HEK293T (cell line): ENCODE measurements around the gene ZFYVE19.

ENCODE experiments used
- CTCF ChIA-PET: fragments of 350-600 bp; formaldehyde crosslinking; extraction: SDS; loops from one replicate; lab custom pipeline; 2021; ENCODE audit warnings: antibody characterized with exemption, inconsistent platforms; lab: Yijun Ruan, JAX
- POLR2A ChIA-PET: fragments of 350-600 bp; formaldehyde crosslinking; extraction: SDS; loops from one replicate; lab custom pipeline; 2020; ENCODE audit warnings: antibody characterized with exemption, inconsistent platforms; lab: Yijun Ruan, JAX
- DNase-seq: peaks from one replicate; pipeline ENCODE4 v3.0.0; 2012; ENCODE audit warnings: mixed read lengths; ENCODE audit errors: extremely low spot score
- ARNT ChIP-seq: fragments of 450-650 bp; IDR thresholded peaks from 2 replicates; pipeline ENCODE4 v1.6.1; 2017; ENCODE audit warnings: mild to moderate bottlenecking
- BHLHE40 ChIP-seq: fragments of 450-650 bp; IDR thresholded peaks from 2 replicates; pipeline ENCODE4 v1.6.1; 2016; ENCODE audit warnings: mild to moderate bottlenecking, moderate library complexity, borderline replicate concordance
- CTBP1 ChIP-seq: fragments of 450-650 bp; IDR thresholded peaks from 2 replicates; pipeline ENCODE4 v1.6.1; 2016; ENCODE audit warnings: borderline replicate concordance
- ELF4 ChIP-seq: fragments of 450-650 bp; IDR thresholded peaks from 2 replicates; pipeline ENCODE4 v1.6.1; 2017; ENCODE audit warnings: antibody characterized with exemption
- FOXA1 ChIP-seq: fragments of 450-650 bp; IDR thresholded peaks from 2 replicates; pipeline ENCODE4 v1.6.1; 2016; ENCODE audit warnings: mild to moderate bottlenecking
- FOXK2 ChIP-seq: fragments of 450-650 bp; IDR thresholded peaks from 2 replicates; pipeline ENCODE4 v1.6.1; 2016; ENCODE audit warnings: mild to moderate bottlenecking
- FOXM1 ChIP-seq: fragments of 450-650 bp; IDR thresholded peaks from 2 replicates; pipeline ENCODE4 v1.6.1; 2017; ENCODE audit warnings: mild to moderate bottlenecking, borderline replicate concordance
- HDGF ChIP-seq: fragments of 450-650 bp; IDR thresholded peaks from 2 replicates; pipeline ENCODE4 v1.6.1; 2017; ENCODE audit warnings: antibody characterized with exemption, borderline replicate concordance
- L3MBTL2 ChIP-seq: fragments of 450-650 bp; conservative IDR thresholded peaks from 2 replicates; pipeline ENCODE4 v1.6.1; 2016; ENCODE audit warnings: mild to moderate bottlenecking
- LEF1 ChIP-seq: fragments of 450-650 bp; IDR thresholded peaks from 2 replicates; pipeline ENCODE4 v1.6.1; 2017; ENCODE audit warnings: mild to moderate bottlenecking, borderline replicate concordance
- NFRKB ChIP-seq: fragments of 450-650 bp; IDR thresholded peaks from 2 replicates; pipeline ENCODE4 v1.6.1; 2016; ENCODE audit warnings: mild to moderate bottlenecking, moderate library complexity
- SP1 ChIP-seq: fragments of 450-650 bp; IDR thresholded peaks from 2 replicates; pipeline ENCODE4 v1.6.1; 2017
- SUZ12 ChIP-seq: fragments of 450-650 bp; IDR thresholded peaks from 2 replicates; pipeline ENCODE4 v1.6.1; 2016; ENCODE audit warnings: mild to moderate bottlenecking
- TARDBP ChIP-seq: fragments of 450-650 bp; IDR thresholded peaks from 2 replicates; pipeline ENCODE4 v1.6.1; 2016
- ZNF384 ChIP-seq: fragments of 450-650 bp; IDR thresholded peaks from 2 replicates; pipeline ENCODE4 v1.6.1; 2016
- TF ChIP-seq, protein P1 (sequence below): fragments of 450-650 bp; IDR thresholded peaks from 2 replicates; pipeline ENCODE4 v1.6.1; 2016

ZFYVE19 gene

DNA sequence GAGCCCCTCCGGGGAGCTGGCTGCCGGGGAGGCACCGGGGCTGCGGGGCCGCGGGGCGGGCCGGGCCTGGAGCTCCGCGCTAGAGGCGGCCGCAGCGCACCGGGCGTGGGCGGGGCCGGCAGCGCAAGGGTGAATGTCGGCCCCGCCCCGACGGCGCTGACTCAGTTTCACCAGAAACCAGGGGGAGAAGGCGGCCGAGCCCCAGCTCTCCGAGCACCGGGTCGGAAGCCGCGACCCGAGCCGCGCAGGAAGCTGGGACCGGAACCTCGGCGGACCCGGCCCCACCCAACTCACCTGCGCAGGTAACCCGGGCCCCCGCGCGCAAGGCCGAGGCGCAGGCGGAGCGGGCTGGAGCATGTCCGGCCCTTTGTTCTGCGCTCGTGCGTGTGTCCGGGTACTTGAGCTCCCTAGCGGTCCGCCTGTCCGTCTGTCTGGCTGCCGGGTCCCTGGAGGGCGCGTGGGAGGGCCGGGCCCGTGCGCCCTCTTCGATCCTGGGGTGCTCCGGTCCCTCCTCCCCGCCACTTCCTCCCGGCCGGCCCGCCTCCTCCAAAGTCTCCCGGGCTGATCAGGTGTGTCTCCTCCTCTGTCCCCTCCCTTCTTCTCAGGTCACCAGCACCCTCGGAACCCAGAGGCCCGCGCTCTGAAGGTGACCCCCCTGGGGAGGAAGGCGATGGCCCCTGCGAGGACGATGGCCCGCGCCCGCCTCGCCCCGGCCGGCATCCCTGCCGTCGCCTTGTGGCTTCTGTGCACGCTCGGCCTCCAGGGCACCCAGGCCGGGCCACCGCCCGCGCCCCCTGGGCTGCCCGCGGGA lies 37.2 kb downstream of the ZFYVE19 start, which contains the start of gene SPINT1:
TSS of gene SPINT1 (plus strand) at position 164 of the 811 bp plus-strand sequence. CDS start at position 671, 507 bp downstream.
- DNase-seq, result no peak
- CTCF ChIA-PET, result interaction anchor here (0.6 to 2.0 kb wide), 2 partner anchors 14 to 88 kb away, joined by 4 to 12 read pairs; no protein-coding TSS in a partner anchor
- POLR2A ChIA-PET, result interaction anchor here (0.8 to 1.5 kb wide), 4 partner anchors 11 to 51 kb away, joined by 3 to 5 read pairs (median 3); partner anchors contain the start of gene VPS18
- TF ChIP-seq NFRKB, result no peak
- TF ChIP-seq SP1, result no peak
- TF ChIP-seq ELF4, result no peak
- no peak for TF ChIP-seq TARDBP
- TF ChIP-seq FOXK2, result no peak
- TF ChIP-seq SUZ12, result no peak
- TF ChIP-seq FOXA1, result no peak
- no peak for TF ChIP-seq FOXM1
- TF ChIP-seq L3MBTL2, result no peak
- TF ChIP-seq HDGF, result no peak
- TF ChIP-seq, protein P1, sequence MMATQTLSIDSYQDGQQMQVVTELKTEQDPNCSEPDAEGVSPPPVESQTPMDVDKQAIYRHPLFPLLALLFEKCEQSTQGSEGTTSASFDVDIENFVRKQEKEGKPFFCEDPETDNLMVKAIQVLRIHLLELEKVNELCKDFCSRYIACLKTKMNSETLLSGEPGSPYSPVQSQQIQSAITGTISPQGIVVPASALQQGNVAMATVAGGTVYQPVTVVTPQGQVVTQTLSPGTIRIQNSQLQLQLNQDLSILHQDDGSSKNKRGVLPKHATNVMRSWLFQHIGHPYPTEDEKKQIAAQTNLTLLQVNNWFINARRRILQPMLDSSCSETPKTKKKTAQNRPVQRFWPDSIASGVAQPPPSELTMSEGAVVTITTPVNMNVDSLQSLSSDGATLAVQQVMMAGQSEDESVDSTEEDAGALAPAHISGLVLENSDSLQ, result no peak
- TF ChIP-seq ARNT, result no peak

DNA sequence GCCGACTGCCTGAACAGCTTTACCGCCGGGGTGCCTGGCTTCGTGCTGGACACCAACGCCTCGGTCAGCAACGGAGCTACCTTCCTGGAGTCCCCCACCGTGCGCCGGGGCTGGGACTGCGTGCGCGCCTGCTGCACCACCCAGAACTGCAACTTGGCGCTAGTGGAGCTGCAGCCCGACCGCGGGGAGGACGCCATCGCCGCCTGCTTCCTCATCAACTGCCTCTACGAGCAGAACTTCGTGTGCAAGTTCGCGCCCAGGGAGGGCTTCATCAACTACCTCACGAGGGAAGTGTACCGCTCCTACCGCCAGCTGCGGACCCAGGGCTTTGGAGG lies 37.8 kb downstream of the ZFYVE19 start:
- CTCF ChIA-PET, result interaction anchor here (0.6 to 2.0 kb wide), 2 partner anchors 14 to 88 kb away, joined by 4 to 12 read pairs; no protein-coding TSS in a partner anchor
- POLR2A ChIA-PET, result interaction anchor here (1.3 to 1.5 kb wide), 2 partner anchors 26 to 50 kb away, joined by 3 to 5 read pairs; partner anchors contain the start of gene VPS18
- DNase-seq, result no peak
- TF ChIP-seq FOXA1 (no peak), LEF1 (no peak), FOXM1 (no peak), BHLHE40 (no peak)

DNA sequence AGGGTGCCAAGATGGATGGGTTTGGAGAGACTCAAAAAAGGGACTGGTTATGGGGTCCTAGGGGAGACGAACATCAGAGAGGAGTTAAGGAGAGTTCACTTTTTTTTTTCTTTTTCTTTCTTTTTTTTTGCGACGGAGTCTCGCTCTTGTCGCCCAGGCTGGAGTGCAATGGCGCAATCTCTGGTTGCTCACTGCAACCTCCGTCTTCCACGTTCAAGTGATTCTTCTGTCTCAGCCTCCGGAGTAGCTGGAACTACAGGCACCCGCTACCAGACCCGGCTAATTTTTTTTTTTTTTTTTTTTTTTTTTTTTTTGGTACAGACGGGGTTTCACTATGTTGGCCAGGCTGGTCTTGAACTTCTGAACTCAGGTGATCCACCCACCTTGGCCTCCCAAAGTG lies 38.1 kb downstream of the ZFYVE19 start:
- DNase-seq, result no peak
- POLR2A ChIA-PET, result no interaction called here
- TF ChIP-seq CTBP1 (no peak), TARDBP (no peak), L3MBTL2 (no peak), SP1 (no peak), HDGF (no peak), NFRKB (no peak), FOXM1 (no peak), ARNT (no peak), FOXA1 (no peak), ZNF384 (no peak), SUZ12 (no peak), FOXK2 (no peak), ELF4 (no peak), BHLHE40 (no peak), LEF1 (no peak)
- TF ChIP-seq, protein P1, result no peak
- CTCF ChIA-PET, result interaction anchor here (0.6 to 2.0 kb wide), 2 partner anchors 13 to 89 kb away, joined by 4 to 12 read pairs; no protein-coding TSS in a partner anchor

DNA sequence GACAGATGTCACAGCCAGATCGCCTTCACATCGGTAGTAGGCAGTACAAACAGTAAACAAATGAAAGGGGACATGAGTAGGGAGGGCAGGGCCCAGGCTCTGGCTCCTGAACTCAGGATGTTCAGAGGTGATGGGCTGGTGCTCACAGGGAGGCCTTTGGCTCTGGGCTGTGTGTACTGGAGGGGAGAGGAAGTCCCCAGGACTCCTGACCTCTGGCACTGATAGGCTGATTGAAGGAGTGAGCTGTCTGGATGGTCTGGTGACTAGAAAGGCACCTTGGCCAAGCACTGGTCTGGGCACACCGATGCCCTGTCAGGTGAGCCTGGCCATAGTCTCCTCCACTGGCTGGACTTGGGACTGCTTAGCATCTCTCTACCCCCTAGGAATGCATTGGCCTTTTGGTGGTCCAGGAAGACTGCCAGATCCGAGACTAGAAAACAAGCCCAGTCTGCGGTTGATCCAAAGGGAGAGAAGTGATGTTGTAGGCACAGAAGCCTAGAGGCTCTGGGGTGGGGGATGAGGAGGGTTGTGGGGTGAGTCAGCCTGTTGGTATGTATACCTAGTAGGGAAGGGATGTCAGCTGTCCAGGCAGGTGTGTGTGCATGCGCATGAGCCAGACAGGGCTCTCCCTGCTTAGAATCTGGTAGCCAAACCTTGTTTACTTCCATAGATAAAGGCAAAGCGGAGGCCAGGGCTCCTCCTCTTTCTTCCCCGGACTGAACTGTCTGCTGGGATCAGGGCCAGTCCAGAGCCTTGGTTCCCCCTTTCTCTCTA lies 38.8 kb downstream of the ZFYVE19 start:
- ChIA-PET CTCF (no interaction called here), POLR2A (no interaction called here)
- DNase-seq, result no peak
- TF ChIP-seq ZNF384 (no peak), FOXM1 (no peak), SP1 (no peak), FOXA1 (no peak), HDGF (no peak), FOXK2 (no peak), CTBP1 (no peak), L3MBTL2 (no peak), ELF4 (no peak), LEF1 (no peak), BHLHE40 (no peak), ARNT (no peak)

DNA sequence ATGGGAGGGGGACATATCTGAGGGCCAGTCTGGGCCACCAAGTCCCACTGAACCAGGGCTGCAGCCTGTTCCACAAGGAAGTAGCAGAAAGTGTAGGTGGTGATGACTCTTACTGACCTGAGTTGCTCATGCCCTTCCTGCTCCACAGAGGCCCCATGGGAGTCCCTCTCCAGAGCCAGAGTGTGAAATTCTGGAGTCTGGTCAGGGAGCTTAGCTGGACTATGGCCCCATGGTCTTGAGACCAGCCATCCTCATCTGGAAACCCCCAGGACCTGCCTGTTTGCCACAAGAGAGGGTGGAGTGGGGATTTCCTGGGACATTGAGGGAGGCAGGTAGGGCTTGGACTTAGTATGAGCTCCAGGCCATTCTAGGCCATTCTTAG lies 39.9 kb downstream of the ZFYVE19 start:
- CTCF ChIA-PET, result interaction anchor here (0.6 to 2.3 kb wide), 5 partner anchors 11 to 45 kb away, joined by 3 to 9 read pairs (median 6); no protein-coding TSS in a partner anchor
- no peak for TF ChIP-seq TARDBP
- no peak for TF ChIP-seq LEF1
- no peak for TF ChIP-seq FOXA1
- no peak for TF ChIP-seq BHLHE40
- TF ChIP-seq HDGF, result no peak
- TF ChIP-seq L3MBTL2, result no peak
- TF ChIP-seq ELF4, result no peak
- TF ChIP-seq CTBP1, result no peak
- no peak for TF ChIP-seq FOXK2
- TF ChIP-seq, protein P1, result no peak
- TF ChIP-seq ARNT, result no peak
- no peak for TF ChIP-seq SUZ12
- no peak for TF ChIP-seq SP1
- no peak for TF ChIP-seq NFRKB
- TF ChIP-seq ZNF384, result no peak
- no peak for TF ChIP-seq FOXM1
- POLR2A ChIA-PET, result interaction anchor here (1.0 to 1.8 kb wide), 3 partner anchors 11 to 47 kb away, joined by 4 to 8 read pairs (median 7); partner anchors contain the start of genes DNAJC17, VPS18 and ZFYVE19
- DNase-seq, result no peak
